GM19438 (cell line): ENCODE results near the gene SAA4.
"Not testable (repeated sequence)": the region's sequence is repeated elsewhere in the genome, so short reads cannot be mapped to it uniquely, and the experiment has no call there.

Source experiments
- ATAC-seq: cut with Tn5 transposase; IDR thresholded peaks from one replicate; pipeline ENCODE4 v1.9.1; 2021; ENCODE audit warnings: low read depth; ENCODE audit not compliant: unreplicated experiment

SAA4 gene

GRCh38 chr11:18248561-18248960 is 12.0 kb upstream of the SAA4 start, which contains the start of gene SAA2:
Gene SAA2, minus strand, starts transcription at chr11:18248668. Its CDS starts 657 bp downstream, at chr11:18248011.
- ATAC-seq, result no peak

GRCh38 chr11:18247191-18247581 is 10.6 kb upstream of the SAA4 start:
- ATAC-seq, result peak; percentile 11

GRCh38 chr11:18246379-18247190 is 10.0 kb upstream of the SAA4 start:
- peak; percentile 85 for ATAC-seq

- ATAC-seq, result no peak
Observed at GRCh38 chr11:18245396-18245795, 8.8 kb upstream of the SAA4 start.

- ATAC-seq, result no peak
Observed at GRCh38 chr11:18243783-18244362, 7.3 kb upstream of the SAA4 start.

- ATAC-seq, result no peak
Observed at GRCh38 chr11:18239655-18240054, 3.1 kb upstream of the SAA4 start.

GRCh38 chr11:18235394-18236334 is 938 bp downstream of the SAA4 start:
- ATAC-seq, result no peak

- ATAC-seq, result no peak
Observed at GRCh38 chr11:18233912-18234311, 2.7 kb downstream of the SAA4 start.

GRCh38 chr11:18230859-18231258 is 5.7 kb downstream of the SAA4 start:
- ATAC-seq, result no peak

GRCh38 chr11:18229501-18229900 is 7.1 kb downstream of the SAA4 start:
- peak; percentile 96 for ATAC-seq

GRCh38 chr11:18225913-18226312 is 10.7 kb downstream of the SAA4 start:
- no peak for ATAC-seq

GRCh38 chr11:18223591-18224387 is 12.8 kb downstream of the SAA4 start:
- no peak for ATAC-seq

- no peak for ATAC-seq
Observed at GRCh38 chr11:18222814-18223421, 13.7 kb downstream of the SAA4 start.

- no peak for ATAC-seq
Observed at GRCh38 chr11:18221274-18221876, 15.2 kb downstream of the SAA4 start.

- no peak for ATAC-seq
Observed at GRCh38 chr11:18209058-18209457, 27.5 kb downstream of the SAA4 start.

GRCh38 chr11:18204771-18205170 is 31.8 kb downstream of the SAA4 start:
- no peak for ATAC-seq

GRCh38 chr11:18204220-18204619 is 32.4 kb downstream of the SAA4 start:
- no peak for ATAC-seq

- ATAC-seq, result no peak
Observed at GRCh38 chr11:18203723-18204122, 32.9 kb downstream of the SAA4 start.

GRCh38 chr11:18197738-18198137 is 38.9 kb downstream of the SAA4 start:
- not testable (repeated sequence) for ATAC-seq
